ENCODE measurements around the gene NAPA. TPM values are rescaled to one million over a fixed set of nuclear protein-coding genes. Genes with fewer than 3 reads are reported as not detected.

Gene NAPA
- total RNA-seq, 4 donors from 2014 or later = 127 to 272 (median 212) TPM

- Histone ChIP-seq H3K9me3 (no peaks in the 10 kb centered on the region), H3K27me3 (no peaks in the 10 kb centered on the region), H3K4me3 (no peak overlapping the region), H3K36me3 (no peaks in the 10 kb centered on the region), H3K4me1 (peaks cover 0 to 5% of the 10 kb centered on the region in 2 donors), H3K27ac (no peak overlapping the region)
- in situ Hi-C loops (cut with MboI; ENCODE audit: low sequenced_read_pairs in 4 of 4) = no loop called here
- intact Hi-C loops (cut with DNase I; ENCODE audit: low total_unique reads) = loop anchor here (2.0 to 10.0 kb wide), 2 partner anchors 45 to 1577 kb away; partner anchors contain the start of gene MYPOP
- DNase-seq (no peak), ATAC-seq (no peak)
- TF ChIP-seq CTCF (IDR thresholded peaks at IDR 0.05 in 4 of 5, conservative IDR thresholded peaks at IDR 0.05 in 1 of 5) (no peak), POLR2A (IDR thresholded peaks at IDR 0.05) (no peak)
Measured at GRCh38 chr19:47481460-47482052, 33.3 kb downstream of the NAPA start.

- H3K4me1 ChIP-seq = peaks cover 0 to 5% of the 10 kb centered on the region in 2 donors
- no peak for TF ChIP-seq POLR2A (IDR thresholded peaks at IDR 0.05)
- TF ChIP-seq CTCF (IDR thresholded peaks at IDR 0.05 in 4 of 5, conservative IDR thresholded peaks at IDR 0.05 in 1 of 5) = no peak
- in situ Hi-C loops (cut with MboI; ENCODE audit: low sequenced_read_pairs in 4 of 4) (no loop called here), intact Hi-C loops (cut with DNase I; ENCODE audit: low total_unique reads) (loop anchor here (10.0 kb wide), 1 partner anchor 1576 kb away; the partner anchor contains the start of gene MYPOP)
- H3K36me3 ChIP-seq = no peaks in the 10 kb centered on the region
- DNase-seq (no peak), ATAC-seq (no peak)
- no peak overlapping the region for H3K27ac ChIP-seq
- H3K27me3 ChIP-seq = no peaks in the 10 kb centered on the region
- H3K4me3 ChIP-seq = peak overlapping the region in 1 of 4 donors; percentile 26
- no peaks in the 10 kb centered on the region for H3K9me3 ChIP-seq
Measured at GRCh38 chr19:47480658-47481057, 34.2 kb downstream of the NAPA start.

DNA sequence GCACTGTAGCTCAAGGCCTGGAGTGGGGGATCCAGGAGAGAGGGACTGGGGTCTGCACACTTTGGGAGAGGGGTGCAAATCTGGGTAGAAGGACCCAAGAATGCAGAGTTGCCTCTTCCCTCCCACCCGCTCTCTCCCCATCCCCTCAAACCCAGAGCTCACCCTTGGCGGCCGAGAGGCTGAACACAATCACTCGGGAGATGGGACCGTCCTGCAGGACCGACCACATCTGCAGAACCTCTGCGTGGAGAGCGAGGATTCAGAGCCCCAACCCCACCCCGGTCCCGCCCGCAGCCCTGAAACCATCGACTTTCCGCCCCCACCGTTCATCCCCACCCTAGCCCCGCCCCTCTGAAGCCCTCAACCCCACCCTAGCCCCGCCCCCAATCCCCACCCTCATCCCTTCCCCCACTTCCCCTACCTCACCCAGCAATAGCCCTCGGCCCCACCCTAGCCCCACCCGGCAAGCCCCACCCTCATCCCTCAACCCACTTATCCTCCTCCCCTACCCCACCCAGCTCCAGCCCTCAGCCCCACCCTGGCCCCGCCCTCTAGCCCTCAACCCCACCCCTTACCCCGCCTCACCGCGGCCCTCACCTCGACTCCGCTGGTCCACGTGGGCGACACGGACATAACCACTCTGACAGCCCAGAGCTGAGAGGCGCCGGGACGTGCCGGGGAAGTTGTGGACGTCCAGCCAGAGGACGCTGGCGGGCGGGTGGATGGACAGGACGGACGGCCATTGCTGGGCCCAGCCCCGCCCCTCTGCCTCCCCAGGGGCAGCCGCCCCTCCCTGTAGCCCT is 35.0 kb downstream of the NAPA start:
- H3K4me1 ChIP-seq = peaks cover 0 to 5% of the 10 kb centered on the region in 2 donors
- intact Hi-C loops (cut with DNase I; ENCODE audit: low total_unique reads) = loop anchor here (10.0 kb wide), 1 partner anchor 1575 kb away; the partner anchor contains the start of gene MYPOP
- TF ChIP-seq CTCF (IDR thresholded peaks at IDR 0.05 in 4 of 5, conservative IDR thresholded peaks at IDR 0.05 in 1 of 5) (no peak), POLR2A (IDR thresholded peaks at IDR 0.05) (no peak)
- H3K27ac ChIP-seq = no peak overlapping the region
- no peaks in the 10 kb centered on the region for H3K36me3 ChIP-seq
- in situ Hi-C loops (cut with MboI; ENCODE audit: low sequenced_read_pairs in 4 of 4) = no loop called here
- H3K9me3 ChIP-seq = no peaks in the 10 kb centered on the region
- ATAC-seq = no peak
- no peaks in the 10 kb centered on the region for H3K27me3 ChIP-seq
- peak overlapping the region in 1 of 4 donors; percentile 26 for H3K4me3 ChIP-seq
- no peak for DNase-seq

DNA sequence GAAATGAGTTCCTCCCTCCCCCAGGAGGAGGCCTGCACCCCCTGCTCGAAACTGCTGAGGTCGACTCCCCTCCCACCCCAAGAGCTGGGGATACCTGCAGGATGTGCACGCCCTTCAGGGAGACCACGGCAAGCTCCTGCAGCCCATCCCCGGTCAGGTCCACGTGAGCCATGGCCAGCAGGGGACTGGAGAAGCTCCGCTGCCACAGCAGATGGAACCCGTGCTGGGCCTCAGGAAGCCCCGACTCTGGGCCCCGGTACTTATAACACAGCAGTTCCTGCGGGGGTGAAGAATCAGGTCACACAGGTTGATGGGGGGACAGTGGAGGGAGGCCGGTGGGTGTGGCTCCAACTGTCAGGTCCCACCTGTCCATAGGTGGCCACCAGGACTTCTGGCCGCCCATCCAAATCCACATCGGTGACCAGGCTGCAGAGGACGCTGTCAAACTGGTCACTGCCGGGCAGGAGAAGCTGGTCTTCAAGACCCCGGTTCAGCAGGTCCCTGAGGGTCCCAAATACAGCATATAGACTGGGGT is 38.4 kb downstream of the NAPA start:
- DNase-seq = no peak
- in situ Hi-C loops (cut with MboI; ENCODE audit: low sequenced_read_pairs in 4 of 4) = no loop called here
- no peaks in the 10 kb centered on the region for H3K4me1 ChIP-seq
- no peaks in the 10 kb centered on the region for H3K9me3 ChIP-seq
- no peak overlapping the region for H3K4me3 ChIP-seq
- ATAC-seq = no peak
- peaks cover 13 to 22% (median 17%) of the 10 kb centered on the region in 3 donors for H3K27me3 ChIP-seq
- intact Hi-C loops (cut with DNase I; ENCODE audit: low total_unique reads) = no loop called here
- H3K27ac ChIP-seq = no peak overlapping the region
- TF ChIP-seq CTCF (IDR thresholded peaks at IDR 0.05 in 4 of 5, conservative IDR thresholded peaks at IDR 0.05 in 1 of 5) = no peak
- TF ChIP-seq POLR2A (IDR thresholded peaks at IDR 0.05) = no peak
- H3K36me3 ChIP-seq = no peaks in the 10 kb centered on the region
